HEK293T (cell line): Measurements from ENCODE around the gene BCL2L15.

Experiments used
- CTCF ChIA-PET: fragments of 350-600 bp; formaldehyde crosslinking; extraction: SDS; loops from one replicate; lab custom pipeline; 2021; ENCODE audit warnings: antibody characterized with exemption, inconsistent platforms; lab: Yijun Ruan, JAX
- POLR2A ChIA-PET: fragments of 350-600 bp; formaldehyde crosslinking; extraction: SDS; loops from one replicate; lab custom pipeline; 2020; ENCODE audit warnings: antibody characterized with exemption, inconsistent platforms; lab: Yijun Ruan, JAX
- DNase-seq: peaks from one replicate; pipeline ENCODE4 v3.0.0; 2012; ENCODE audit warnings: mixed read lengths; ENCODE audit errors: extremely low spot score
- ARNT ChIP-seq: fragments of 450-650 bp; IDR thresholded peaks from 2 replicates; pipeline ENCODE4 v1.6.1; 2017; ENCODE audit warnings: mild to moderate bottlenecking
- BHLHE40 ChIP-seq: fragments of 450-650 bp; IDR thresholded peaks from 2 replicates; pipeline ENCODE4 v1.6.1; 2016; ENCODE audit warnings: mild to moderate bottlenecking, moderate library complexity, borderline replicate concordance
- CTBP1 ChIP-seq: fragments of 450-650 bp; IDR thresholded peaks from 2 replicates; pipeline ENCODE4 v1.6.1; 2016; ENCODE audit warnings: borderline replicate concordance
- ELF4 ChIP-seq: fragments of 450-650 bp; IDR thresholded peaks from 2 replicates; pipeline ENCODE4 v1.6.1; 2017; ENCODE audit warnings: antibody characterized with exemption
- FOXA1 ChIP-seq: fragments of 450-650 bp; IDR thresholded peaks from 2 replicates; pipeline ENCODE4 v1.6.1; 2016; ENCODE audit warnings: mild to moderate bottlenecking
- FOXK2 ChIP-seq: fragments of 450-650 bp; IDR thresholded peaks from 2 replicates; pipeline ENCODE4 v1.6.1; 2016; ENCODE audit warnings: mild to moderate bottlenecking
- FOXM1 ChIP-seq: fragments of 450-650 bp; IDR thresholded peaks from 2 replicates; pipeline ENCODE4 v1.6.1; 2017; ENCODE audit warnings: mild to moderate bottlenecking, borderline replicate concordance
- HDGF ChIP-seq: fragments of 450-650 bp; IDR thresholded peaks from 2 replicates; pipeline ENCODE4 v1.6.1; 2017; ENCODE audit warnings: antibody characterized with exemption, borderline replicate concordance
- L3MBTL2 ChIP-seq: fragments of 450-650 bp; conservative IDR thresholded peaks from 2 replicates; pipeline ENCODE4 v1.6.1; 2016; ENCODE audit warnings: mild to moderate bottlenecking
- LEF1 ChIP-seq: fragments of 450-650 bp; IDR thresholded peaks from 2 replicates; pipeline ENCODE4 v1.6.1; 2017; ENCODE audit warnings: mild to moderate bottlenecking, borderline replicate concordance
- NFRKB ChIP-seq: fragments of 450-650 bp; IDR thresholded peaks from 2 replicates; pipeline ENCODE4 v1.6.1; 2016; ENCODE audit warnings: mild to moderate bottlenecking, moderate library complexity
- SP1 ChIP-seq: fragments of 450-650 bp; IDR thresholded peaks from 2 replicates; pipeline ENCODE4 v1.6.1; 2017
- SUZ12 ChIP-seq: fragments of 450-650 bp; IDR thresholded peaks from 2 replicates; pipeline ENCODE4 v1.6.1; 2016; ENCODE audit warnings: mild to moderate bottlenecking
- TARDBP ChIP-seq: fragments of 450-650 bp; IDR thresholded peaks from 2 replicates; pipeline ENCODE4 v1.6.1; 2016
- ZNF384 ChIP-seq: fragments of 450-650 bp; IDR thresholded peaks from 2 replicates; pipeline ENCODE4 v1.6.1; 2016
- TF ChIP-seq, protein P1 (sequence below): fragments of 450-650 bp; IDR thresholded peaks from 2 replicates; pipeline ENCODE4 v1.6.1; 2016

The BCL2L15 gene

DNA sequence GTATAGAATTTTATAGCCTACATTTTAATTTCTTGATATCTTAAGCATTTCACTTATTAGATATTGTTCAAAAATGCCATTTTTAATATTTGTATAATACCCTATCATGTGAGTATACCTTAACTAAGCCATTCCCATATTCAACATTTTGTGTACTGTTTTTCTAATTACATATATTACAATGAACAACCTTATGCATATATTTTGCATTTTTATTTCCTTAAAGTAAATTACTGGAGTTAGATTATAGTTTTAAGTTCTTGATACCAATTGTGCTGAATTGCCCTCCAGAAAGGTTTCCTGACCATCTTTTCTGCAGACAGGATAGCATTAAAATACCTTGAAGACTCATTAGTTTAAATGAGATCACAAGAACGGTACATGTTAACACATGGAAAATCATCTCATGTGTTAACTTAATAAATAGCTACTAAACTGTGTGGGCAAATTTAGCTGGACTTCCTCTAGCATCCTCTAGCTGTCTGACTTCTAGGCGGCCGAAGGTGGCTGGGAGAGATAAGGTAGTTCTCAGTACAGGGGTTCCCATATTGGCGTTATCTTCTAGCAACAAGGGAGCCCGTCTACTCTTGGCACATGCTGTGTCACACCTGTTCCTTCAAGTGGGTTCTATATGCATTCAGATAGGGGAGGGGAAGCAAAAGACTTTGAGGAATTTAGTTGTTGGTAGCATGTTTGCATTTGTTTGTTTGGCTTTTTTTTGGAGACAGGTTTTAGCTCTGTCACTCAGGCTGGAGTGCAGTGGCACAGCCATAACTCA lies 26.7 kb upstream of the BCL2L15 start:
- TF ChIP-seq FOXM1 (no peak), SP1 (no peak), TARDBP (no peak), CTBP1 (no peak), ARNT (no peak), NFRKB (no peak), LEF1 (no peak), FOXK2 (no peak), ELF4 (no peak)
- DNase-seq: no peak
- ChIA-PET POLR2A (interaction anchor here (1.6 to 2.3 kb wide), 2 partner anchors 15 to 154 kb away, joined by 4 to 9 read pairs; partner anchors contain the start of gene HIPK1), CTCF (no interaction called here)

DNA sequence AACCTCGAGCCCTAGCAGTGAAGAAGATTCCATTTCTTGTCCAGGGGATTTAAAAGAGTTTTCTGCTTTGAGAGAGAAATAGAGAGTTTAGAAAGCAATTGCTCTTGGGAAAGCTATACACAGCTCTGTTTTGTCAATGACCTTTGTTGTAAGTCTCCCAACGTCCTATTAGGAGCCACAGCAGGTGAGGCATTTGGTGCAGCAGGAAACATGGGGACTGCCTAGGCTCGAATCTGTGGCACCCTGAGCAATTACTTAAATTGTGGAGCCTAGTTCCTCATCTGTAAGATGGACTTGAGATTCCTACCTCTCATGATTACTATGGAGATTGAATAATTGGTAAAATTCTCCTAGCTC lies 25.9 kb upstream of the BCL2L15 start:
- CTCF ChIA-PET: no interaction called here
- DNase-seq: no peak
- TF ChIP-seq FOXA1 (no peak), FOXK2 (no peak), SUZ12 (no peak), TARDBP (no peak), L3MBTL2 (no peak), SP1 (no peak), ARNT (no peak), ELF4 (no peak), LEF1 (no peak), ZNF384 (no peak), HDGF (no peak), CTBP1 (no peak)
- TF ChIP-seq, protein P1, sequence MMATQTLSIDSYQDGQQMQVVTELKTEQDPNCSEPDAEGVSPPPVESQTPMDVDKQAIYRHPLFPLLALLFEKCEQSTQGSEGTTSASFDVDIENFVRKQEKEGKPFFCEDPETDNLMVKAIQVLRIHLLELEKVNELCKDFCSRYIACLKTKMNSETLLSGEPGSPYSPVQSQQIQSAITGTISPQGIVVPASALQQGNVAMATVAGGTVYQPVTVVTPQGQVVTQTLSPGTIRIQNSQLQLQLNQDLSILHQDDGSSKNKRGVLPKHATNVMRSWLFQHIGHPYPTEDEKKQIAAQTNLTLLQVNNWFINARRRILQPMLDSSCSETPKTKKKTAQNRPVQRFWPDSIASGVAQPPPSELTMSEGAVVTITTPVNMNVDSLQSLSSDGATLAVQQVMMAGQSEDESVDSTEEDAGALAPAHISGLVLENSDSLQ: no peak
- POLR2A ChIA-PET: interaction anchor here (0.6 to 2.3 kb wide), 4 partner anchors 9 to 153 kb away, joined by 3 to 9 read pairs (median 4); partner anchors contain the start of genes AP4B1, DCLRE1B and HIPK1

DNA sequence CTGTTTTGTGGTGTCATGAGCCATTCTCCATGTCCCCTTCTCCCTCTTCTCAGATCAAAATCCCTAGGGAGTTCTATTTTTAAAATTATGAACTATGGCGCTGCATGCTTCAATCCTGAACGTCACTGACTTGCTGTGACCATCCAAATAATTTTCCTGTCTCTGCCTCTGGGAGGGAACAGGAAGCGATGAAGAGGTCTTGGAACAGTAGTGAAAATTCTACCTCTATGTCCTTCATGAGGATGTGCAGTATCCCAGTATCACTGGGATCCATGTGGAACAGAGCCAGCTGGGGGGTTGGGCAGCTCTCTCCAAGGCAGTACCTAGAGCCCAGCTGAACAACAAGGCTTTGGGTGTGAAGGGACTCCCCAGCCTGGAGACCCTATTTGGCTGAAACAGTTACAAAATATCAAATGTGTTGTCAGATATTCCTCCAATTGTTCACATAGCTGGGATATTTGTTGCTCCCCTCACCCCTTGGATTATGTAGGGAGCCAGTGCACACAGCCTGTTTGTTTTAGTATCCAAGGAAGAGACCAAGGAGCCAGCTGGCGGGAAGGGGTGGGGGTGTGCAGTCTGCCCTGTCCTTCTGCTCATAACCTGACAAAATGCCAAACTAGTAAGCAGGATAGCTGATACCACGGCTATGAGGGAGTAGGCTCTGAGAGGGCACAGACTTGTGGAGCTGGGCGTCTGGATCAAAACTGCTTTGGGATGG lies 25.4 kb upstream of the BCL2L15 start:
- DNase-seq: no peak
- POLR2A ChIA-PET: interaction anchor here (0.6 to 2.3 kb wide), 4 partner anchors 8 to 153 kb away, joined by 3 to 9 read pairs (median 4); partner anchors contain the start of genes AP4B1, DCLRE1B and HIPK1
- TF ChIP-seq SUZ12 (no peak), ELF4 (no peak), NFRKB (no peak), FOXM1 (no peak), FOXK2 (no peak), CTBP1 (no peak), ZNF384 (no peak), BHLHE40 (no peak), TARDBP (no peak), HDGF (no peak), L3MBTL2 (no peak), LEF1 (no peak)
- TF ChIP-seq, protein P1: no peak
- CTCF ChIA-PET: no interaction called here

DNA sequence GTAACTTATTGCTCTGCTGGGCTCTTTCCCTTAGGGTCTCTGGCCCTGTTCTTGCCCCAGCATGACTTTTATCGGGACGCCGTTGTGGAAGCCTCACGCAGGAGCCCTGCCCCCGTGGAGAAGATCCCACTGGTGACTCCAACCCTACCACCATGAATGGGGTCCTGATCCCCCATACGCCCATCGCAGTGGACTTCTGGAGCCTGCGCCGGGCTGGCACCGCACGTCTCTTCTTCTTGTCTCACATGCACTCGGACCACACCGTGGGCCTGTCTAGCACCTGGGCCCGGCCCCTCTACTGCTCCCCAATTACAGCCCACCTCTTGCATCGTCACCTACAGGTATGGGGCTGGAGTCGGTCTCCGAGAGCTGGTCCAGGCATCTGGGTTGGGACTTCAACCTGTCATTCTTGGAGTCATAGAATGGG lies 18.1 kb upstream of the BCL2L15 start:
- TF ChIP-seq FOXM1 (no peak), TARDBP (peak; percentile 77), FOXK2 (no peak), L3MBTL2 (0 out of 2 replicates have a peak, but pooled peaks have one; percentile 6), FOXA1 (no peak), LEF1 (peak; percentile 25; the same call in 1 of the 2 replicates), ZNF384 (no peak)
- TF ChIP-seq, protein P1: no peak
- POLR2A ChIA-PET: interaction anchor here (0.6 to 8.6 kb wide), 10 partner anchors 8 to 396 kb away, joined by 3 to 116 read pairs (median 4); partner anchors contain the start of genes HIPK1 and PHTF1
- DNase-seq: peak; percentile 51
- CTCF ChIA-PET: no interaction called here

DNA sequence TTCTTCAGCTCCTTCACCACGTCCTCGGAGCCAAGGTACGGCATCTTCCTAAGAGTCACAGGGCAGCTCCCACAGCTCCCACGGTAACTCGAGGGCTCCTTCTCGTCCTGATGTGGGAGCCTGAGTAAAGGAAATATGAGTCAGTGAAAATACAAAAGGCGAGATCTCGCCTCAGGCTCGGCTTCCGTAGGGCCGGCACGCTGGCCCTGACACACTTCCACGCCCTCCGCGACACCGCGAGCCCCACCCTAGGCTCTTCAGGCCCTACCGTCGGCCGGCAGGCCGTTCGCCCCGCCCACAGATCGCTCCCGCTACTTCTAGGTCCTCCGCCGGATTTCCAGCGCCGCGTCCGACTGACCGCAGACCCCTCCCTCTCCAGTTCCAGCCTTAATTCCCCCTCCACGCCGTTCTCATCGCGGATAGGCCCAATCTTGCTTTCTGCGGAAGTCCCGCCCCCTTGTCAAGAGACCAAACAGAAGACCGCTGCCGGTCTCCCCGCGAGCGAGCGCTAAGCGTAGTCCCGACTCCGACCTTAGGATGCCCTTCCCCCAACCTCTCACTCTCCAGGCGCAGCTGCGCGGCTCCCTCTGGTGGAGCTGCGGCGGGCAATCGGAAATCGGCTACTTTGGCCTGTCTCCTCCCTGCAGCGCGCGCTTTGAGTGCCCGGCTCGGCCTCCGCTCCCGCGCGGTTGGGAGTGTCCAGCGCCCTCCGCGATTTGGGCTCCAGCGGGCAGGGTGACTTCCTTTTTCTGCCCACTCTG lies 17.5 kb upstream of the BCL2L15 start, which contains the start of the genes AP4B1 and DCLRE1B:
TSS of gene AP4B1 (minus strand) at position 126 of the 761 bp plus-strand sequence. CDS start at position 44, 82 bp downstream.
TSS of gene DCLRE1B (plus strand) at position 653 of the 761 bp plus-strand sequence. CDS start 261 bp downstream, outside the sequence.
- peak; percentile 100 for DNase-seq
- CTCF ChIA-PET: interaction anchor here (0.7 to 2.0 kb wide), 2 partner anchors 24 to 438 kb away, joined by 3 to 4 read pairs; partner anchors contain the start of gene HIPK1
- no peak for TF ChIP-seq FOXA1
- no peak for TF ChIP-seq NFRKB
- no peak for TF ChIP-seq HDGF
- no peak for TF ChIP-seq ELF4
- TF ChIP-seq FOXM1: peak; percentile 17; the same call in 1 of the 2 replicates
- TF ChIP-seq BHLHE40: no peak
- TF ChIP-seq CTBP1: no peak
- TF ChIP-seq, protein P1: peak; percentile 74
- TF ChIP-seq LEF1: no peak
- 0 out of 2 replicates have a peak, but pooled peaks have one; percentile 8 for TF ChIP-seq ARNT
- no peak for TF ChIP-seq ZNF384
- TF ChIP-seq FOXK2: no peak
- no peak for TF ChIP-seq TARDBP
- TF ChIP-seq SUZ12: no peak
- no peak for TF ChIP-seq SP1
- peak; percentile 72 for TF ChIP-seq L3MBTL2
- POLR2A ChIA-PET: interaction anchor here (0.8 to 8.6 kb wide), 17 partner anchors 8 to 397 kb away, joined by 3 to 116 read pairs (median 4); partner anchors contain the start of genes HIPK1, PHTF1 and RSBN1
